Epithelial cell of proximal tubule (primary cell): Measurements from ENCODE around the gene GFI1. TPM values are rescaled to one million over a fixed set of nuclear protein-coding genes. Genes with fewer than 3 reads are reported as not detected.

ENCODE experiments used
- DNase-seq: peaks from one replicate; pipeline ENCODE4 v3.0.0-alpha.2; 2011; ENCODE audit warnings: low read depth
- H3K4me3 ChIP-seq: 2 replicates; pipeline ENCODE4 v1.5.1; 2011; ENCODE audit warnings: low read depth, mild to moderate bottlenecking, low read length
- CTCF ChIP-seq: conservative IDR thresholded peaks from 2 replicates; pipeline ENCODE4 v1.5.1; 2012; ENCODE audit warnings: low read depth, mild to moderate bottlenecking, low read length
- total RNA-seq: library from RNA; depleted of rRNA; stranded (reverse); fragments of >200 nt; gene quantifications from 2 replicates; pipeline ENCODE4 v1.2.3, GENCODE V29; 2015

The GFI1 gene
- total RNA-seq, 1 donor from 2014 or later = 0.12 TPM

- H3K4me3 ChIP-seq = no peak overlapping the region
- no peak for DNase-seq
- TF ChIP-seq CTCF = no peak
Measured at GRCh38 chr1:92476071-92476631, 10.6 kb downstream of the GFI1 start.

GRCh38 chr1:92475029-92475428 lies 11.7 kb downstream of the GFI1 start:
- no peak for DNase-seq
- no peak for TF ChIP-seq CTCF
- no peak overlapping the region for H3K4me3 ChIP-seq

GRCh38 chr1:92473781-92474495 lies 12.8 kb downstream of the GFI1 start:
- TF ChIP-seq CTCF = no peak
- no peak for DNase-seq
- H3K4me3 ChIP-seq = no peak overlapping the region

GRCh38 chr1:92470216-92470615 lies 16.5 kb downstream of the GFI1 start:
- no peak for TF ChIP-seq CTCF

GRCh38 chr1:92466683-92467352 lies 19.9 kb downstream of the GFI1 start:
- no peak for DNase-seq
- no peak overlapping the region for H3K4me3 ChIP-seq
- TF ChIP-seq CTCF = no peak

More at GRCh38 chr1:92470216-92470615, 16.5 kb downstream of the GFI1 start:
- H3K4me3 ChIP-seq = no peak overlapping the region
- DNase-seq = no peak

GRCh38 chr1:92465256-92465647 lies 21.5 kb downstream of the GFI1 start:
- TF ChIP-seq CTCF = no peak
- no peak for DNase-seq
- no peak overlapping the region for H3K4me3 ChIP-seq
